HepG2 (cell line): ENCODE data around the gene CADPS. TPM values are rescaled to one million over a fixed set of nuclear protein-coding genes. Genes with fewer than 3 reads are reported as not detected.

Experiments
- ATAC-seq: fragments of 200-7000 bp; cut with Tn5 transposase; 3 replicates; pipeline ENCODE4 v1.9.1; 2020; ENCODE audit warnings: mild to moderate bottlenecking, moderate library complexity
- BruUV-seq: library from RNA; stranded (reverse); fragments of 400-500 nt; replicated peaks from 2 replicates; lab custom pipeline; 2021; lab: Mats Ljungman, UMichigan
- CTCF ChIA-PET: fragments of 300-600 bp; formaldehyde crosslinking; extraction: SDS; loops from one replicate; lab custom pipeline; 2021; ENCODE audit warnings: low total read pairs, inconsistent platforms, low intra/inter-chr PET ratio; lab: Yijun Ruan, JAX
- POLR2A ChIA-PET: fragments of 350-600 bp; sonication (Branson Sonifier 250); formaldehyde crosslinking; loops from one replicate; lab custom pipeline; 2020; ENCODE audit warnings: antibody characterized with exemption, inconsistent platforms; lab: Yijun Ruan, JAX
- DNase-seq: peaks from one replicate; pipeline ENCODE4 v3.0.0-alpha.2; 2015; ENCODE audit warnings: low spot score
- FAIRE-seq: peaks from 3 replicates; lab custom pipeline; 2011; peaks lifted over from hg19 to GRCh38; lab: Jason Lieb, UNC
- H2AFZ ChIP-seq: one replicate; pipeline ENCODE4 v1.6.1; 2011; ENCODE audit warnings: low read length, inconsistent platforms
- H3K27ac ChIP-seq: fragments of 300-600 bp; 3 replicates; pipeline ENCODE4 v1.8.0; 2011; ENCODE audit warnings: mixed run types, mild to moderate bottlenecking, mixed read lengths, low read length, inconsistent platforms; ENCODE audit not compliant: insufficient read depth; ENCODE audit errors: extremely low read length
- H3K27me3 ChIP-seq, 2 experiments: fragments of 200-600 bp in 1 of 2; 2 replicates in 1 of 2; 3 replicates in 1 of 2; pipeline versions ENCODE4 v1.6.0 to v1.8.0; 2011; ENCODE audit warnings: low read length in 2 of 2, mild to moderate bottlenecking in 2 of 2, moderate library complexity in 2 of 2, inconsistent platforms in 1 of 2; ENCODE audit not compliant: insufficient read depth in 2 of 2, control insufficient read depth in 1 of 2
- H3K36me3 ChIP-seq, 2 experiments: fragments of 200-600 bp in 1 of 2; replicated peaks in 1 of 2; 2 replicates in 1 of 2; 3 replicates in 1 of 2; pipeline versions ENCODE4 v1.5.1 to v1.8.0; 2011; ENCODE audit warnings: low read length in 2 of 2, inconsistent platforms in 1 of 2; ENCODE audit not compliant: insufficient read depth in 2 of 2, control insufficient read depth in 1 of 2
- H3K4me1 ChIP-seq: 2 replicates; pipeline ENCODE4 v1.5.1; 2012; ENCODE audit warnings: low read length, inconsistent platforms; ENCODE audit not compliant: insufficient read depth
- H3K4me2 ChIP-seq: 2 replicates; pipeline ENCODE4 v1.6.0; 2011; ENCODE audit warnings: low read depth, low read length, inconsistent platforms
- H3K4me3 ChIP-seq, 3 experiments: fragments of 200-600 bp in 1 of 3; sonication (generic), shearing (Covaris generic) in 1 of 3; replicated peaks in 1 of 3; 2 replicates each; pipeline ENCODE4 v1.5.1; 2011 to 2016; ENCODE audit warnings: low read length in 3 of 3, inconsistent platforms in 2 of 3, low read depth in 2 of 3, mild to moderate bottlenecking in 2 of 3, control low read depth in 1 of 3, mixed read lengths in 1 of 3; ENCODE audit not compliant: insufficient read depth in 1 of 3
- H3K79me2 ChIP-seq: one replicate; pipeline ENCODE4 v1.6.1; 2011; ENCODE audit warnings: low read length, inconsistent platforms; ENCODE audit not compliant: insufficient read depth
- H3K9ac ChIP-seq: 2 replicates; pipeline ENCODE4 v1.6.0; 2011; ENCODE audit warnings: mild to moderate bottlenecking, low read depth, low read length, inconsistent platforms; ENCODE audit not compliant: insufficient read depth
- H3K9me3 ChIP-seq: 2 replicates; pipeline ENCODE4 v1.5.1; 2012; ENCODE audit warnings: mild to moderate bottlenecking, low read length
- H4K20me1 ChIP-seq: 2 replicates; pipeline ENCODE4 v1.6.0; 2011; ENCODE audit warnings: inconsistent platforms, mild to moderate bottlenecking, low read length, moderate library complexity; ENCODE audit not compliant: insufficient read depth
- ARHGAP35 ChIP-seq: sonication (generic); formaldehyde crosslinking; IDR thresholded peaks from 2 replicates; pipeline ENCODE4 v1.9.0; 2022; ENCODE audit warnings: mild to moderate bottlenecking, inconsistent platforms, moderate library complexity, missing genetic modification reagents, borderline replicate concordance
- BCL6 ChIP-seq: IDR thresholded peaks from 2 replicates; pipeline ENCODE4 v1.6.1; 2016; ENCODE audit warnings: missing genetic modification reagents, missing compliant biosample characterization
- GZF1 ChIP-seq: sonication (generic); formaldehyde crosslinking; IDR thresholded peaks from 2 replicates; pipeline ENCODE4 v1.5.1; 2020; ENCODE audit warnings: mild to moderate bottlenecking, missing genetic modification reagents
- HIC2 ChIP-seq: sonication (generic); formaldehyde crosslinking; IDR thresholded peaks from 2 replicates; pipeline ENCODE4 v1.9.0; 2022; ENCODE audit warnings: low read depth, missing genetic modification reagents
- HOXA9 ChIP-seq: sonication (generic); formaldehyde crosslinking; IDR thresholded peaks from 2 replicates; pipeline ENCODE4 v1.8.1; 2022; ENCODE audit warnings: missing genetic modification reagents, mild to moderate bottlenecking, moderate library complexity, borderline replicate concordance
- LBX2 ChIP-seq: sonication (generic); formaldehyde crosslinking; IDR thresholded peaks from 2 replicates; pipeline ENCODE4 v1.5.0; 2020; ENCODE audit warnings: missing genetic modification reagents, mild to moderate bottlenecking, borderline replicate concordance
- NCOR1 ChIP-seq: fragments of 200-600 bp; sonication (generic); IDR thresholded peaks from 2 replicates; pipeline ENCODE4 v1.7.0; 2017; ENCODE audit warnings: antibody characterized with exemption, low read length, borderline replicate concordance
- NFYB ChIP-seq: sonication (generic); formaldehyde crosslinking; IDR thresholded peaks from 2 replicates; pipeline ENCODE4 v1.4.0; 2020; ENCODE audit warnings: missing genetic modification reagents
- TRIM22 ChIP-seq: fragments of 450-650 bp; IDR thresholded peaks from 2 replicates; pipeline ENCODE4 v1.6.1; 2017
- ZBTB8A ChIP-seq: sonication (generic); formaldehyde crosslinking; IDR thresholded peaks from 2 replicates; pipeline ENCODE4 v1.4.0; 2020; ENCODE audit warnings: mild to moderate bottlenecking, low read depth, missing genetic modification reagents, borderline replicate concordance
- ZNF354B ChIP-seq: sonication (generic); formaldehyde crosslinking; IDR thresholded peaks from 2 replicates; pipeline ENCODE4 v1.8.0; 2022; ENCODE audit warnings: mild to moderate bottlenecking, missing genetic modification reagents
- ZNF382 ChIP-seq: sonication (generic); formaldehyde crosslinking; IDR thresholded peaks from 2 replicates; pipeline ENCODE4 v1.5.0; 2020; ENCODE audit warnings: missing genetic modification reagents, mild to moderate bottlenecking, borderline replicate concordance
- ZNF7 ChIP-seq: IDR thresholded peaks from 2 replicates; pipeline ENCODE4 v1.6.1; 2016; ENCODE audit warnings: missing biosample characterization, missing genetic modification reagents
- ZNF773 ChIP-seq: sonication (generic); formaldehyde crosslinking; IDR thresholded peaks from 2 replicates; pipeline ENCODE4 v1.4.0; 2020; ENCODE audit warnings: missing genetic modification reagents, borderline replicate concordance
- ZNF839 ChIP-seq: sonication (generic); formaldehyde crosslinking; IDR thresholded peaks from 2 replicates; pipeline ENCODE4 v1.4.0; 2020; ENCODE audit warnings: missing genetic modification reagents, mild to moderate bottlenecking, borderline replicate concordance
- WGBS: methylation state at CpG from one replicate; pipeline ENCODE4 v1.1.6; 2017; ENCODE audit warnings: low lambda C conversion rate; 5-methylcytosine and 5-hydroxymethylcytosine counted together
- in situ Hi-C: cut with HindIII; loops from 2 replicates; pipeline ENCODE4 v1.10.0; 2017; ENCODE audit warnings: low pct_unique_long_range_greater_than_20kb; ENCODE audit not compliant: extremely low pct_ligation_motif_present
- intact Hi-C: fragments of 100-400 bp; cut with micrococcal nuclease; formaldehyde crosslinking; loops from one replicate; pipeline ENCODE4 v1.10.0; 2022; ENCODE audit not compliant: unreplicated experiment
- polyA plus RNA-seq, 8 experiments: library from polyadenylated mRNA; depleted of rRNA in 3 of 8; stranded (reverse) in 7 of 8; unstranded in 1 of 8; fragments of >200 nt; fragmentation: Illumina TruSeq in 4 of 8; extraction: Trizol in 4 of 8; gene quantifications; 2 replicates each; pipeline versions ENCODE4 v1.2.1 to v1.2.3, GENCODE V29; 2011 to 2016; ENCODE audit warnings: low read depth in 4 of 8, missing spikeins in 1 of 8, mixed read lengths in 1 of 8; ENCODE audit not compliant: insufficient read depth in 1 of 8
- total RNA-seq, 5 experiments: library from RNA; depleted of rRNA; stranded (reverse); fragments of >200 nt; fragmentation: Illumina TruSeq; extraction: Trizol; gene quantifications; 2 replicates each; pipeline ENCODE4 v1.2.3, GENCODE V29; 2016; ENCODE audit warnings: low read depth in 1 of 5

CADPS gene
- total and polyA plus RNA-seq, 2 of the 13 experiments (the other 11 are each of a cell fraction or from before 2014, with no cell fraction given) = not detected

- no peak overlapping the region for H3K27ac ChIP-seq
- H3K9ac ChIP-seq = no peak overlapping the region
- peaks cover 2 to 10% of the 10 kb centered on the region in 2 experiments; a peak in 4 of 5 replicates for H3K27me3 ChIP-seq
- H2AFZ ChIP-seq = no peak overlapping the region
- no peak for ATAC-seq
- 7% methylated on average over 13 of the region's 13 CpGs for WGBS
- no peaks in the 10 kb centered on the region for H3K9me3 ChIP-seq
- no peaks in the 10 kb centered on the region for H3K36me3 ChIP-seq
- in situ Hi-C loops = no loop called here
- no peak for DNase-seq
- no peaks in the 10 kb centered on the region for H3K79me2 ChIP-seq
- no peaks in the 10 kb centered on the region for H4K20me1 ChIP-seq
- intact Hi-C loops = no loop called here
- no peak overlapping the region for H3K4me3 ChIP-seq
- no peak for FAIRE-seq
- ChIA-PET POLR2A (no interaction called here), CTCF (no interaction called here)
- no peak overlapping the region for H3K4me2 ChIP-seq
- H3K4me1 ChIP-seq = no peaks in the 10 kb centered on the region
- BruUV-seq = no TSS peak
- TF ChIP-seq LBX2 (CRISPR knock-in tag) (no peak), ZNF7 (CRISPR knock-in tag) (no peak), ZNF382 (CRISPR knock-in tag) (no peak), NCOR1 (no peak), ARHGAP35 (CRISPR knock-in tag) (no peak), BCL6 (CRISPR knock-in tag) (no peak)
- TF ChIP-seq, all 625 proteins: peak for 0
Observed at GRCh38 chr3:62723166-62723913, 151.9 kb downstream of the CADPS start.

GRCh38 chr3:62722344-62722743 lies 152.9 kb downstream of the CADPS start:
- ATAC-seq (no peak), FAIRE-seq (no peak), DNase-seq (no peak)
- Histone ChIP-seq H3K79me2 (no peaks in the 10 kb centered on the region), H4K20me1 (no peaks in the 10 kb centered on the region), H3K9me3 (no peaks in the 10 kb centered on the region), H3K4me3 (no peak overlapping the region), H3K4me1 (no peaks in the 10 kb centered on the region), H3K27me3 (peaks cover 2 to 10% of the 10 kb centered on the region in 2 experiments; a peak in 4 of 5 replicates), H3K27ac (no peak overlapping the region), H3K4me2 (no peak overlapping the region), H3K36me3 (no peaks in the 10 kb centered on the region), H2AFZ (no peak overlapping the region), H3K9ac (no peak overlapping the region)
- no TSS peak for BruUV-seq
- CTCF ChIA-PET = no interaction called here
- intact Hi-C loops = no loop called here
- in situ Hi-C loops = no loop called here
- POLR2A ChIA-PET = no interaction called here
- TF ChIP-seq ZNF354B (CRISPR knock-in tag) = no peak
- no peak for TF ChIP-seq ZNF839 (CRISPR knock-in tag)
- TF ChIP-seq NFYB = no peak
- no peak for TF ChIP-seq ZNF773 (CRISPR knock-in tag)
- TF ChIP-seq GZF1 (CRISPR knock-in tag) = no peak
- no peak for TF ChIP-seq HOXA9 (CRISPR knock-in tag)
- no peak for TF ChIP-seq TRIM22
- TF ChIP-seq HIC2 (CRISPR knock-in tag) = no peak
- TF ChIP-seq ZBTB8A (CRISPR knock-in tag) = no peak
